ENCODE data around the gene NOX3.

NOX3 gene

DNA sequence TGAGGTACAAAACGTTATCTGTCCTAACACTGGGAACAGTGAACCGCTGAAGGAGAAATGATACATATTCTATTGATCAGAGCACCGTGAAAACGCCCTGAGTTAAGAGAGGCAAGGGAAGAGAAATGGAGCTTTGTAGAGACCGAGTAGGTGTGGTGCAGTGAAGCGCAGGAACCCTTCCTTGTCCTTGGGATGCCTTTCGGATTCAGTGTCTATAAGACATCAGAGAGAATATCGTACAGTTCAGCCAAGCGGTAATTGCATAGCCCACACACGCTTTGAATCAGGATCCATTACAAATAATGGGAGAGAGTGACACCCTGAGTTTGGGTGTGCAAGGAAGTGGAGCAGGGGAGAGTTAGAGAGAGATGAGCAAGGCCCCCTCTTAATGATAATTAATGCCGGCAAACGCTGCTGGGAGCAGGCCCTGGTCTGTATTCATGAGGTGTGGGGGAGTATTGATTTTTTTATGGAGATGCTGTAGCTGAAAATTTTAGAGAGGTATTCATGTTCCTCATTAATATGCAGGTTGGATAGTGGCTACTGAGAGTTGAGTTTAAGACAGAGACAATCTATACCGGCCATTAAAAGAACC is 20.7 kb downstream of the NOX3 start:
- DNase-seq (ENCODE audit: low read depth): no peak

DNA sequence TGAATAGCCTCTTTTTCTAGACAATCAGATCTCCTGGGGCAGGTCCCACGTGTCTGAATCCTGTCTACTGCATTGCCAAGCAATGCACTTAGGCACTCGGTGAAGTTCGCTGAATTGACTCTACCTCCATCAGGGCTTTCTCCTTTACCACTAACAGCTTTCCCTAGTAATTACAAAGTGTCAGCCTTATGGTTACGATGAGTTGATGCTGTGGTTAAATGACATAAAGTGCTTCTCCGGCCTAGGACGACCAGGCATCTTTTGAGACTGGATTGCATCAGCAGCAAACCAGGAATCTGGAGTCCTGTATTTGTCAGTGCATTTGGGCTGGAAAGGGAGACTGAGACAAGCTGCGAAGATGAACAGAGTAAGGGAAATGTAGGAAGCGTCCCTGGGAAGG is 21.5 kb downstream of the NOX3 start:
- no peak for DNase-seq (ENCODE audit: low read depth)

DNA sequence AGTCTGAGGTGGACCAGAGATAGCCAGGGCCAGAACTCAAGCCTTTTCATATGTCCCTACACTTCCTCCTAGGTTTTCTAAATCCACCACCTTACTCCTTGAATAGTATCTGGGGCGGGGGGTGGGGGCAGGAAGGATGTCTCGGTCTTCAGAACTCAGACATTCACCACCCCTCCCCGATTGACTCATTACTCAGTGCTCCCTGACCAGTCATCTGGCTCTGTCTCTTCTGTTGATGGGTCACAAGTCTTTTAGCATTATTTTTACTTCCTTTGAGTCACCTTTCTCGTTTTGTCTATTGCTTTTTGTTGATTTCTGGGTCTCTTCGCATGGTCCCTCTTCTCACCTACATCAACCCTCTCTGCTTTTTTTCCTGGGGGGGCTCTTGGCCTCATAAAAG is 23.3 kb downstream of the NOX3 start:
- no peak for DNase-seq (ENCODE audit: low read depth)

- no peak for DNase-seq (ENCODE audit: low read depth)
Observed at GRCh38 chr6:155429321-155429893, 26.2 kb downstream of the NOX3 start.

DNA sequence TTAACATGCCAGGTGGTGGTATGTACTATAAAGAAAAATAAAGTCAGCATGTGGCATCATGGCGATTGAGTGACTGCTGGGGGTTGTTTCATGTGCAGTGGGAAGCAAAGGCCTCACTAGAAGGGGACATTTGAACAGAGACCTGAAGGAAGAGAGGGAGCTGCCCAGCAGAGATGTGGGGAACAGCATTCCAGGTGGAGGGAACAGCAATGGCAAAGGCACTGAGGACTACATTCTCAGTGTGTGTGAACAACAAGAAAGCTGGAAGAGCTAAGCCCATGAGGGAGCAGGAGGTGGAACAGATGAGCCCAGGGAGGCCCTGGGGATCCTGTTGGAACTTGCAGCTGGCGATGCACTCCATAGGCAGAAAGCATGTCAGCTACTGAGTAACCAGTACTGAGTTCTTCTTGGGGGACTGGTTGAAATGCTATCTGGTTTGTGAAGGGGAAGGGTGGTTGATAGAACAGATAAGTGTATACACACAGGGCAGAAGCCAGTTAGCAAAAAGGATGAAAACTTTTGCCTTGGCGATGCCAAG is 29.2 kb downstream of the NOX3 start:
- no peak for DNase-seq (ENCODE audit: low read depth)

DNA sequence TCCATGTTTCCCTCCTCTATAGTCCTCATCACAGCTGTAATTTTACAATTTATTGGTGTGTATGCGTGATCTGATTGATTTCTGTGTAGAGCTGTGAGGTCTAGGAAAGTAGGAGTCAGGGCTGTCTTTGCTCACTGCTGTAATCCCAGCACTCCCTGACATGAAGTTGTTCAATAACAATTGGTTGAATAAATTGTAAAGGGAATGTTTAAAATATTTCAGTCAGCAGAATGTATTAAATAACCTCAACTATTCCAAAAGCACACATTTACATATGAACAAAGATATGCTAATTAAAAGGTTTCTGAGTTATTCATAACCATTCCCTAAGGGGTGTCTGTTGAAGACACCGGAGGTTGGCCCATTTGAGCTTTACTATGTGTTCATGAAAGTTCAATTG is 31.5 kb downstream of the NOX3 start:
- no peak for DNase-seq (ENCODE audit: low read depth)

DNA sequence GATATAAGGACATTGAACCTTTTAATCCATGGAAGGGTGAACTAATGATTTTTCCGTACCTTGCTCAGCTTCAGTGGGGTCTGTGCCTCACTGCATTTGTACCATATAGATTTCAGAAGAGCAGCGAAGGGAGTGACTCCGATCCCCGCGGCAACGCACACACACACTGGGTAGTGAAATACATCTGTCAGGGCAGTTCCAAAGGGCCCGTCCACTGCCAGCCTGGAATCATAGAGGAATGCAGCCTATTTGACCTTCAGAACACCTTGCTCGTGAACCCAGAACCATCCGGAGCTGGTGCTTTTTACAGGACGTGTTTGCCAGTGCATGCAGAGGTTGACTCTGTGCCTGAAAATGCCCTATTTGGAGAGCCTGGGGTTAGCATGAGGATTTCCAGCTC is 33.0 kb downstream of the NOX3 start:
- no peak for DNase-seq (ENCODE audit: low read depth)

- DNase-seq (ENCODE audit: low read depth): no peak
Observed at GRCh38 chr6:155420492-155420891, 35.1 kb downstream of the NOX3 start.

DNA sequence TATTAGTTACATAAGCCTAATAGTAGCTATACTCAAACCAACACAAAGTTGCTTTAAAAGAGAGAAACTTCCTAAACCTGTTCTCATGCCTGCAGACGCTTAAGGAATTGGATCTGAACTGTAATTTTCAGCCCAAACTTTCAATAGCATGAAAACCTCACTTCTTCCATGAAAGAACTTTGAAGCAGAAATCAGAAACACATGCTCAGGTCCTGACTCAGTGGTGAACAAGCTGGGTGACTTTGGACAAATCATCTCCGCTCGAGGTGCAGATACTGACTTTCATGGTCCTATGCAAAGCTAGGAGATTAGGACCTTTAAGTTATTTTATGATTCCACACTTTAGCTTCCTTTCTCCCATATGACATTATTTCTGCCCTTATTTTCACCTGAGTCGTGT is 36.5 kb downstream of the NOX3 start:
- no peak for DNase-seq (ENCODE audit: low read depth)

- no peak for DNase-seq (ENCODE audit: low read depth)
Observed at GRCh38 chr6:155418017-155418761, 37.5 kb downstream of the NOX3 start.

- no peak for DNase-seq (ENCODE audit: low read depth)
Observed at GRCh38 chr6:155417454-155417853, 38.2 kb downstream of the NOX3 start.

- DNase-seq (ENCODE audit: low read depth): no peak
Observed at GRCh38 chr6:155415953-155416352, 39.7 kb downstream of the NOX3 start.

- no peak for DNase-seq (ENCODE audit: low read depth)
Observed at GRCh38 chr6:155414049-155414448, 41.6 kb downstream of the NOX3 start.

- no peak for DNase-seq (ENCODE audit: low read depth)
Observed at GRCh38 chr6:155412335-155412734, 43.3 kb downstream of the NOX3 start.

- no peak for DNase-seq (ENCODE audit: low read depth)
Observed at GRCh38 chr6:155411154-155412052, 44.2 kb downstream of the NOX3 start.

GRCh38 chr6:155409391-155409790 is 46.2 kb downstream of the NOX3 start:
- DNase-seq (ENCODE audit: low read depth): no peak

DNA sequence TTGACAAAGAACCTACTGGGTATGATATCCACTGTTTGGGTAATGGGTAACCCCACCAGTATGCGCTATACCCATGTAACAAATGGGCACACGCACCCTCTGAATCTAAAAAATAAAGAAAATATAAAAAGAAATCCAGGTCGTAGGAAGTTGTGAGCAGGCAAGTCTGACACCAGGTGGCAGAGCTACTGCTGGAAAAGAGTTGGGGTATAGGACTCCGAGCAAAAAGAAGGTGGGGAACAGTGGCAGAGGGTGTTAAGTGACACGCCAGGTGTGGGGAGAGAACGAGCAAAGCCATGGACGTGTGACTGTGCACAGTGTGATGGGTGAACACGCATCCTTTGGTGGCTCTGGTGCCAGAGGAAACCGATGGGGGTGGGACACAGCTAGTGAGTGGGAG is 46.7 kb downstream of the NOX3 start:
- DNase-seq (ENCODE audit: low read depth): no peak

DNA sequence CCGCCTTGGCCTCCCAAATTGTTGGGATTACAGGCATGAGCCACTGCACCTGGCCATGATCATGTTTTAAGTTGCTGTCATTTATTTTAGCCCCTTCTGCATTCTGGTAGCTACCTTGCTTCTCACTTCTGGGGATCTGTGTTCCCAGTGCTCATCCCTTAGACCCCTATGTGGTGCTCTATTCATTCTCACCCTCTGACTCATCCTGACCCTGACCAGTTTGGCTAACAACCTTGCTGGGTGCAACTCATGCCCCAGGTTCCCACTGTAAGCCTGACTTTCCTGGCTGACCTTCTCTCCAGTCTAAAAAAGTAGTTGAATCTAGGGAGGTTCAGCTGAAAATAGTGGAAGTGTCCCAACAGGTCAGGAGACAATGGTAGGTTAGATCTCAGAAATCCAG is 47.4 kb downstream of the NOX3 start:
- no peak for DNase-seq (ENCODE audit: low read depth)

DNA sequence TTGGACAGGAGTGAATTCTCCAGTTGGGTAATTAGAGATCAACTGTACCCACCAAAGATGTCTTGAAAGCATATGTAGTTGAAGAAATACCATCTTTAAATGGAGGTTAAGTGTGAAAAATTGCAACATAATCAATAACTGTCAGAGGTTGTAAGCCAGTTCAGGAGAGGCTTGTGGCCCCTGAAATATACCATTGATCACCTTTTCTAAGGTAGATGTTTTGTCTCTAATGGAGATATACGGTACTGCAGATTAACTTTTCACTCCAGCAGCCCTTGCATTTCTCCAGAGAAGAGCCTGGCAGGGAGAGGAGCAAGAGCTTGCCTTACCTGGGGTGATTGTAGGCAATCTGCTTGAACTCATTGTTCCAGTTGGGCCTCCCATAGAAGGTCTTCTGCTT is 48.8 kb downstream of the NOX3 start:
- DNase-seq (ENCODE audit: low read depth): no peak

- no peak for DNase-seq (ENCODE audit: low read depth)
Observed at GRCh38 chr6:155404937-155405336, 50.7 kb downstream of the NOX3 start.

- DNase-seq (ENCODE audit: low read depth): no peak
Observed at GRCh38 chr6:155402656-155403304, 52.9 kb downstream of the NOX3 start.

- DNase-seq (ENCODE audit: low read depth): no peak
Observed at GRCh38 chr6:155400654-155400965, 55.0 kb downstream of the NOX3 start.

Data from non-pigmented ciliary epithelial cell (primary cell).